HCT116 (cell line): ENCODE results near the gene PRKAA1. TPM values are rescaled to one million over a fixed set of nuclear protein-coding genes. Genes with fewer than 3 reads are reported as not detected.

Experiments used
- ATAC-seq: fragments of 200-7000 bp; cut with Tn5 transposase; 2 replicates; pipeline ENCODE4 v1.9.1; 2020; ENCODE audit warnings: mild to moderate bottlenecking, moderate library complexity
- BruUV-seq: library from RNA; stranded (reverse); fragments of 400-500 nt; replicated peaks from 2 replicates; lab custom pipeline; 2021; lab: Mats Ljungman, UMichigan
- CTCF ChIA-PET: fragments of 300-600 bp; sonication (Branson Sonifier 250); formaldehyde crosslinking; loops from one replicate; lab custom pipeline; 2021; ENCODE audit warnings: antibody characterized with exemption; lab: Charles Lee
- POLR2A ChIA-PET: fragments of 300-600, 350-600 bp; sonication (Branson Sonifier 250); formaldehyde crosslinking; loops from one replicate; lab custom pipeline; 2021; ENCODE audit warnings: antibody characterized with exemption; lab: Charles Lee
- RAD21 ChIA-PET, 2 experiments: fragments of 300-600 bp; sonication (Branson Sonifier 250); formaldehyde crosslinking; loops; one replicate each; lab custom pipeline; 2023; ENCODE audit warnings: low total read pairs in 2 of 2; ENCODE audit not compliant: uncharacterized antibody in 2 of 2, unreplicated experiment in 2 of 2, low non-redundant PET in 1 of 2; lab: Charles Lee
- DNase-seq: peaks from one replicate; pipeline ENCODE4 v3.0.0-alpha.2; 2010; ENCODE audit warnings: low read depth, low spot score
- H2AFZ ChIP-seq: fragments of 200-600 bp; shearing (Covaris generic), sonication (generic); 2 replicates; pipeline ENCODE4 v1.6.1; 2017; ENCODE audit warnings: low read depth, mixed run types, mixed read lengths, antibody characterized with exemption, low read length; ENCODE audit not compliant: poor library complexity, severe bottlenecking
- H3K27ac ChIP-seq: 2 replicates; pipeline ENCODE4 v1.5.1; 2012; ENCODE audit warnings: low read depth, low read length
- H3K27me3 ChIP-seq: fragments of 200-600 bp; sonication (generic); 2 replicates; pipeline ENCODE4 v1.6.1; 2016; ENCODE audit warnings: mixed run types, low read length, mixed read lengths; ENCODE audit not compliant: insufficient read depth
- H3K36me3 ChIP-seq, 2 experiments: fragments of 200-500 bp in 1 of 2; fragments of 200-600 bp in 1 of 2; sonication (Bioruptor generic) in 1 of 2; sonication (generic) in 1 of 2; 2 replicates each; pipeline versions ENCODE4 v1.5.1 to v1.6.1; 2014 to 2016; ENCODE audit warnings: low read length in 2 of 2, inconsistent platforms in 1 of 2, mixed read lengths in 1 of 2, mixed run types in 1 of 2; ENCODE audit not compliant: insufficient read depth in 2 of 2, control insufficient read depth in 1 of 2
- H3K4me1 ChIP-seq, 2 experiments: fragments of 200-600 bp in 1 of 2; sonication (generic) in 1 of 2; 2 replicates each; pipeline versions ENCODE4 v1.5.1 to v1.6.1; 2012 to 2017; ENCODE audit warnings: low read length in 2 of 2, inconsistent platforms in 1 of 2, mild to moderate bottlenecking in 1 of 2, mixed read lengths in 1 of 2, mixed run types in 1 of 2, moderate library complexity in 1 of 2; ENCODE audit not compliant: insufficient read depth in 2 of 2, control insufficient read depth in 1 of 2
- H3K4me2 ChIP-seq: fragments of 200-600 bp; sonication (generic); 2 replicates; pipeline ENCODE4 v1.6.1; 2017; ENCODE audit warnings: mixed run types, low read length, mixed read lengths
- H3K4me3 ChIP-seq, 2 experiments: fragments of 200-600 bp in 1 of 2; sonication (generic) in 1 of 2; replicated peaks in 1 of 2; 2 replicates each; pipeline ENCODE4 v1.5.1; 2011 to 2016; ENCODE audit warnings: low read length in 2 of 2, control low read depth in 1 of 2, low read depth in 1 of 2, mild to moderate bottlenecking in 1 of 2, mixed read lengths in 1 of 2, mixed run types in 1 of 2
- H3K79me2 ChIP-seq: fragments of 200-600 bp; sonication (generic); 2 replicates; pipeline ENCODE4 v1.6.1; 2017; ENCODE audit warnings: mild to moderate bottlenecking, mixed run types, low read length, moderate library complexity, mixed read lengths; ENCODE audit not compliant: insufficient read depth
- H3K9ac ChIP-seq: fragments of 200-600 bp; sonication (generic); 2 replicates; pipeline ENCODE4 v1.6.1; 2016; ENCODE audit warnings: low read length, mixed read lengths
- H3K9me2 ChIP-seq: fragments of 200-600 bp; sonication (generic), shearing (Covaris generic); 2 replicates; pipeline ENCODE4 v1.6.1; 2017; ENCODE audit warnings: mixed run types, mild to moderate bottlenecking, moderate library complexity; ENCODE audit not compliant: insufficient read depth
- H3K9me3 ChIP-seq, 2 experiments: fragments of 200-500 bp in 1 of 2; fragments of 200-600 bp in 1 of 2; sonication (Bioruptor generic) in 1 of 2; sonication (generic) in 1 of 2; 2 replicates each; pipeline ENCODE4 v1.6.1; 2014 to 2017; ENCODE audit warnings: low read length in 2 of 2, mixed read lengths in 2 of 2, inconsistent platforms in 1 of 2, low read depth in 1 of 2, mild to moderate bottlenecking in 1 of 2, mixed run types in 1 of 2, moderate library complexity in 1 of 2; ENCODE audit not compliant: control insufficient read depth in 1 of 2, insufficient read depth in 1 of 2
- H4K20me1 ChIP-seq: fragments of 200-600 bp; sonication (generic), shearing (Covaris generic); 2 replicates; pipeline ENCODE4 v1.6.1; 2017; ENCODE audit warnings: mixed run types, mild to moderate bottlenecking, moderate library complexity; ENCODE audit not compliant: insufficient read depth
- ATF3 ChIP-seq: IDR thresholded peaks from 2 replicates; pipeline ENCODE4 v1.6.1; 2012
- CEBPB ChIP-seq: IDR thresholded peaks from 2 replicates; pipeline ENCODE4 v1.6.1; 2012; ENCODE audit warnings: low read depth
- CTCF ChIP-seq, 3 experiments: fragments of 200-600 bp in 1 of 3; sonication (generic) in 1 of 3; IDR thresholded peaks in 2 of 3; conservative IDR thresholded peaks in 1 of 3; 2 replicates each; pipeline ENCODE4 v1.5.1; 2012 to 2017; ENCODE audit warnings: low read depth in 2 of 3, low read length in 2 of 3, antibody characterized with exemption in 1 of 3, borderline replicate concordance in 1 of 3, control low read depth in 1 of 3, mild to moderate bottlenecking in 1 of 3, mixed read lengths in 1 of 3, mixed run types in 1 of 3, moderate library complexity in 1 of 3; ENCODE audit not compliant: insufficient read depth in 1 of 3
- EGR1 ChIP-seq: IDR thresholded peaks from 2 replicates; pipeline ENCODE4 v1.6.1; 2012; ENCODE audit warnings: low read depth
- ELF1 ChIP-seq: IDR thresholded peaks from 2 replicates; pipeline ENCODE4 v1.6.1; 2012; ENCODE audit warnings: low read depth, borderline replicate concordance
- EZH2 ChIP-seq: fragments of 200-600 bp; sonication (generic); IDR thresholded peaks from 2 replicates; pipeline ENCODE4 v1.6.1; 2017; ENCODE audit warnings: antibody characterized with exemption, mixed run types
- FOSL1 ChIP-seq: IDR thresholded peaks from 2 replicates; pipeline ENCODE4 v1.6.1; 2012; ENCODE audit warnings: low read depth
- POLR2AphosphoS5 ChIP-seq: IDR thresholded peaks from 2 replicates; pipeline ENCODE4 v1.6.1; 2011; ENCODE audit warnings: mild to moderate bottlenecking, low read depth, low read length, moderate library complexity
- REST ChIP-seq: IDR thresholded peaks from 2 replicates; pipeline ENCODE4 v1.6.1; 2012; ENCODE audit warnings: low read depth
- SP1 ChIP-seq: IDR thresholded peaks from 2 replicates; pipeline ENCODE4 v1.6.1; 2012; ENCODE audit warnings: low read depth
- TCF7L2 ChIP-seq: IDR thresholded peaks from 2 replicates; pipeline ENCODE4 v1.7.0; 2011; ENCODE audit warnings: borderline replicate concordance, inconsistent platforms; ENCODE audit not compliant: insufficient read depth, insufficient read length; ENCODE audit errors: extremely low read depth
- YY1 ChIP-seq: IDR thresholded peaks from 2 replicates; pipeline ENCODE4 v1.6.1; 2011; ENCODE audit warnings: low read length, low read depth, moderate library complexity, mild to moderate bottlenecking; ENCODE audit not compliant: insufficient replicate concordance; ENCODE audit errors: extremely low read depth
- ZBTB33 ChIP-seq: IDR thresholded peaks from 2 replicates; pipeline ENCODE4 v1.6.1; 2011; ENCODE audit warnings: mild to moderate bottlenecking, low read length, moderate library complexity; ENCODE audit not compliant: insufficient replicate concordance; ENCODE audit errors: extremely low read depth
- ZNF274 ChIP-seq: fragments of 200-500 bp; sonication (Bioruptor generic); IDR thresholded peaks from 2 replicates; pipeline ENCODE4 v1.6.1; 2014; ENCODE audit warnings: mild to moderate bottlenecking, low read depth, low read length, inconsistent platforms
- intact Hi-C: fragments of 100-400 bp; cut with micrococcal nuclease; formaldehyde crosslinking; loops from 2 replicates; pipeline ENCODE4 v1.10.0; 2022
- total RNA-seq: library from RNA; stranded (reverse); gene quantifications from one replicate; pipeline ENCODE4 v1.2.1, GENCODE V29; 2021; ENCODE audit not compliant: unreplicated experiment
- TF ChIP-seq, protein P1 (sequence below): IDR thresholded peaks from 2 replicates; pipeline ENCODE4 v1.6.1; 2012

The PRKAA1 gene
- total RNA-seq, 1 experiment from 2014 or later: 53.5 TPM

DNA sequence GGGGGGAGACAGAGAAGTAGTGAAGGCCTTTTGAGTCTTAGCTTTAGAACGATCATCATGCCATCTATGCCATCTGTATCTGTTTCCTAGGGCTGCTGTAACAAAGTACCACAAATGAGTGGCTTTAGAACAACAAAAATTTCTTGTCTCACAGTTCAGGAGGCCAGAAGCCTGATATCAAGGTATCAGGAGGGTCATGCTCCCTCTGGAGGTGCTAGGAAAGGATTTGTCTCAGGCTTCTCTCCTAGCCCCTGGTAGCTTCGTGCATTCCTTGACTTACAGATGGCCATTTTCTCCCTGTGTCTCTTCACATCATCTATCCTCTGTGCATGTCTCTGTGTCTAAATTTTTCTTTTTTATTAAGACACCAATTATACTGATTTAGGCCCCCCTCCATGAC lies 48.2 kb upstream of the PRKAA1 start (continued):
- no peak for TF ChIP-seq EZH2
- TF ChIP-seq ATF3: no peak
- TF ChIP-seq ZBTB33: no peak
- no peak for TF ChIP-seq EGR1

DNA sequence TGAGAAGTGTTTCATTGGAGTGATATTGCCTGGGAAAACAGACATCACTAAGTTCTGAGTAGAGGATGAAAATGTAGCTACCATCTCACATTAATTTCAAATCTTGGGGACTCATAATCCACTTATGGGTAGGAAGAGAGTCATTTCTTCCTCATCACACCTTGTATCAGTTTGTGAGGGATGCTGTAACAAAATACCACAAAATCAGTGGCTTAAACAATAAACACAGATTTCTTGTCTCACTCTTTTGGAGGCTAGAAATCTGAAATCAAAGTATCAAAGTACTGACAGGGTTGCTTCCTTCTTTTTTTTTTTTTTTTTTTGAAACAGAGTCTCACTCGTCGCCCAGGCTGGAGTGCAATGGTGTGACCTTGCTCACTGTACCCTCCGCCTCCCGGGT lies 46.4 kb upstream of the PRKAA1 start:
- RAD21 ChIA-PET: no interaction called here

More for the DNA sequence above, 46.4 kb upstream of the PRKAA1 start:
- Histone ChIP-seq H3K9ac (no peak overlapping the region), H3K36me3 (no peaks in the 10 kb centered on the region), H3K9me2 (no peaks in the 10 kb centered on the region), H2AFZ (no peak overlapping the region), H3K9me3 (no peaks in the 10 kb centered on the region), H3K27me3 (no peaks in the 10 kb centered on the region), H3K4me1 (no peaks in the 10 kb centered on the region), H3K4me2 (no peak overlapping the region), H3K4me3 (no peak overlapping the region), H3K79me2 (no peaks in the 10 kb centered on the region), H4K20me1 (no peaks in the 10 kb centered on the region), H3K27ac (no peak overlapping the region)
- no TSS peak for BruUV-seq
- intact Hi-C loops: no loop called here
- ChIA-PET CTCF (no interaction called here), POLR2A (no interaction called here)
- TF ChIP-seq, protein P1, sequence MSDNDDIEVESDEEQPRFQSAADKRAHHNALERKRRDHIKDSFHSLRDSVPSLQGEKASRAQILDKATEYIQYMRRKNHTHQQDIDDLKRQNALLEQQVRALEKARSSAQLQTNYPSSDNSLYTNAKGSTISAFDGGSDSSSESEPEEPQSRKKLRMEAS: no peak
- TF ChIP-seq POLR2AphosphoS5 (no peak), TCF7L2 (no peak), ZNF274 (no peak), EZH2 (no peak), EGR1 (no peak), FOSL1 (no peak), CEBPB (no peak), CTCF (IDR thresholded peaks at IDR 0.05 in 2 of 3, conservative IDR thresholded peaks at IDR 0.05 in 1 of 3; ENCODE audit: borderline replicate concordance in 1 of 3, insufficient read depth in 1 of 3, low read depth in 2 of 3, low read length in 2 of 3) (no peak), REST (no peak), ELF1 (no peak), YY1 (no peak), SP1 (no peak)
- DNase-seq (no peak), ATAC-seq (no peak)
